ENCODE data around the gene MUC4. TPM values are rescaled to one million over a fixed set of nuclear protein-coding genes. Genes with fewer than 3 reads are reported as not detected.
A peak's percentile ranks its signal among the peaks of the same experiment; 100 is the strongest.

MUC4 gene
- total RNA-seq, 1 donor from 2014 or later, result 1.1 TPM

DNA sequence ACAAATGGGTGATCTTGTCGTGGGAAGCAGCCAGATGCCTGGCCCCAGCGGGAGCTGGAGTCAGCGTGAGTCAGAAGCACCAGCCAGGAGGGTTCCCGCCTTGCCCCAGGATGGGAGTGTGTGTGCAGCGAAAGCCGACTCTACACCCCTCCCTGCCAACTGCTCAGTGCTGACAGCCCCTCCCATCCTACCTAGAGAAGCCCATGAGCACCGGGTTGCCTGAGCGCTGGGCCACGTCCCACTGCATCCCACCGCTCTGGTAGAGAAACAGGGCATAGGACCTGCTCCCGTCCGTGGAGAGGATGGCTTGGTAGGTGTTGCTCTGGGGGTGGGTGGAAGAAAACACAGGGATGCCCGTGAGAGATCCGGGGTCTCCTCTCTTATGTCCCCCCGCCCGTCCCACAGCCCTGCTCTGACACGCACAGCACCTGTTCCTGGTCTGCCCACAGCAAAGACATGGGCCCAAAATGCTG is 42.9 kb downstream of the MUC4 start:
- TF ChIP-seq, protein P1, sequence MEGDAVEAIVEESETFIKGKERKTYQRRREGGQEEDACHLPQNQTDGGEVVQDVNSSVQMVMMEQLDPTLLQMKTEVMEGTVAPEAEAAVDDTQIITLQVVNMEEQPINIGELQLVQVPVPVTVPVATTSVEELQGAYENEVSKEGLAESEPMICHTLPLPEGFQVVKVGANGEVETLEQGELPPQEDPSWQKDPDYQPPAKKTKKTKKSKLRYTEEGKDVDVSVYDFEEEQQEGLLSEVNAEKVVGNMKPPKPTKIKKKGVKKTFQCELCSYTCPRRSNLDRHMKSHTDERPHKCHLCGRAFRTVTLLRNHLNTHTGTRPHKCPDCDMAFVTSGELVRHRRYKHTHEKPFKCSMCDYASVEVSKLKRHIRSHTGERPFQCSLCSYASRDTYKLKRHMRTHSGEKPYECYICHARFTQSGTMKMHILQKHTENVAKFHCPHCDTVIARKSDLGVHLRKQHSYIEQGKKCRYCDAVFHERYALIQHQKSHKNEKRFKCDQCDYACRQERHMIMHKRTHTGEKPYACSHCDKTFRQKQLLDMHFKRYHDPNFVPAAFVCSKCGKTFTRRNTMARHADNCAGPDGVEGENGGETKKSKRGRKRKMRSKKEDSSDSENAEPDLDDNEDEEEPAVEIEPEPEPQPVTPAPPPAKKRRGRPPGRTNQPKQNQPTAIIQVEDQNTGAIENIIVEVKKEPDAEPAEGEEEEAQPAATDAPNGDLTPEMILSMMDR (IDR thresholded peaks at IDR 0.05), result no peak
- ATAC-seq, result peak; percentile 18
- peaks cover 12% of the 10 kb centered on the region for H3K27me3 ChIP-seq

DNA sequence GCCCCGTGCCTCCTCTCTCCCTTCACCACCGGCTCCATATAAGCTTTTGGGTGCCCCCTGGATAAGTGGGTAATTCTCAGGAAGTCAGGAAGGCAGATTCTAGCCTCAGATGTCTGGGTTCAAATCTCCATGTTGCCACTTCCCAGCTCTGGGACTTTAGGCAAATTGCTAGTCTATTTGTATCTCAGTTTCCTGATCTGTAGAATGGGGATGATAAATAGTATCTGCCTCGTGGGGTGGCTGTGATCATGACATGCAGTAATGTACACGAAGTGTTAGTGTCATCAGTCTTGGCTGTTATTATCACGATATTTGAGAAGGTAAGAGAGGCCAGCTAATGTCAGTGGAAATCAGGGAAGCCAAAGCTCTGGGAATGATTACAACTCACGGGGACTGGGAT is 43.3 kb downstream of the MUC4 start:
- no peak overlapping the region for H3K4me3 ChIP-seq
- H3K27ac ChIP-seq, result no peak overlapping the region
- intact Hi-C loops (cut with DNase I), result no loop called here
- H3K27me3 ChIP-seq, result peaks cover 16% of the 10 kb centered on the region
- H3K9me3 ChIP-seq, result no peaks in the 10 kb centered on the region
- H3K36me3 ChIP-seq, result no peaks in the 10 kb centered on the region
- ATAC-seq (no peak), DNase-seq (no peak)
- TF ChIP-seq, protein P1 (IDR thresholded peaks at IDR 0.05), result no peak
- no peaks in the 10 kb centered on the region for H3K4me1 ChIP-seq

More for the DNA sequence above, 42.9 kb downstream of the MUC4 start:
- H3K4me1 ChIP-seq, result no peaks in the 10 kb centered on the region
- no peak overlapping the region for H3K27ac ChIP-seq
- intact Hi-C loops (cut with DNase I), result no loop called here
- no peaks in the 10 kb centered on the region for H3K36me3 ChIP-seq
- H3K9me3 ChIP-seq, result no peaks in the 10 kb centered on the region
- peak; percentile 61 for DNase-seq
- H3K4me3 ChIP-seq, result no peak overlapping the region

DNA sequence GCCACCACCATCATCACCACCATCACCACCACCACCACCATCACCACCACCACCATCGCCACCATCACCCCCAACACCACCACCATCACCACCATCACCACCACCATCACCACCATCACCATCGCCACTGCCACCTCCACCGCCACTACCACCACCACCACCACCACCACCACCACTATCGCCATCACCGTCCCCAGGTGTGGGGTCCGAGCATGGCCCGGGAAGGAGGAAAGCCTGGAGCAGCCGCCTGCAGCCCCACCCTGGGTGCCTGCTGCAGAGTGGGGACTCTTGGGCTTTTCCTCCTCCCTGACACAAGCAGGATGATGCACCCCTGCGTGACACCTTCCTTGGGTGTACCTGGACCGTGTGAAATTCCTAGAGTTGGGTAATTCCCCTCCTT is 43.9 kb downstream of the MUC4 start:
- H3K27ac ChIP-seq, result no peak overlapping the region
- TF ChIP-seq, protein P1 (IDR thresholded peaks at IDR 0.05), result no peak
- H3K9me3 ChIP-seq, result no peaks in the 10 kb centered on the region
- no peak overlapping the region for H3K4me3 ChIP-seq
- H3K4me1 ChIP-seq, result no peaks in the 10 kb centered on the region
- intact Hi-C loops (cut with DNase I), result no loop called here
- no peaks in the 10 kb centered on the region for H3K36me3 ChIP-seq
- DNase-seq, result peak; percentile 39
- no peak for ATAC-seq
- H3K27me3 ChIP-seq, result peaks cover 23% of the 10 kb centered on the region

DNA sequence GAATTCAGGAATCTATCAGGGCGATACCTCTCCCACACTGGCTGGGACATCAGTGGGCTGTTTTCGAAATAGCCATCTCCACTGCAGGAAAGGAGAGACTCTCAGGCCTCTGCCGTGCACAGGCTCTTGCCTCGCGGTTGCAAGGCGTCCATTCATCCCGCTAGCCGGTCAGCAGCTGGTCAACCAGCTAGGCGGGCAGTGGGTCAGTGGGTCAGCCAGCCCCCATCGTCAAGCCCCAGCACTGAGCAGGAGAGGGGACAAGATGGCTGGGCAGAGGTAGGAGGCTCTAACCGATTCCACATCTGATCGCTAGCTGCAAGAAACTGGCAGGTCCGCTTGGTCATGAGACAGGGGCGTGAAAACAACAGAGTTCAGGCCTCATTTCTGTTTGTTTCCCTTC is 45.1 kb downstream of the MUC4 start:
- TF ChIP-seq, protein P1 (IDR thresholded peaks at IDR 0.05), result no peak
- no peaks in the 10 kb centered on the region for H3K9me3 ChIP-seq
- ATAC-seq (no peak), DNase-seq (peak; percentile 42)
- intact Hi-C loops (cut with DNase I), result no loop called here
- no peaks in the 10 kb centered on the region for H3K4me1 ChIP-seq
- H3K4me3 ChIP-seq, result no peak overlapping the region
- no peak overlapping the region for H3K27ac ChIP-seq
- no peaks in the 10 kb centered on the region for H3K36me3 ChIP-seq
- H3K27me3 ChIP-seq, result peaks cover 32% of the 10 kb centered on the region

DNA sequence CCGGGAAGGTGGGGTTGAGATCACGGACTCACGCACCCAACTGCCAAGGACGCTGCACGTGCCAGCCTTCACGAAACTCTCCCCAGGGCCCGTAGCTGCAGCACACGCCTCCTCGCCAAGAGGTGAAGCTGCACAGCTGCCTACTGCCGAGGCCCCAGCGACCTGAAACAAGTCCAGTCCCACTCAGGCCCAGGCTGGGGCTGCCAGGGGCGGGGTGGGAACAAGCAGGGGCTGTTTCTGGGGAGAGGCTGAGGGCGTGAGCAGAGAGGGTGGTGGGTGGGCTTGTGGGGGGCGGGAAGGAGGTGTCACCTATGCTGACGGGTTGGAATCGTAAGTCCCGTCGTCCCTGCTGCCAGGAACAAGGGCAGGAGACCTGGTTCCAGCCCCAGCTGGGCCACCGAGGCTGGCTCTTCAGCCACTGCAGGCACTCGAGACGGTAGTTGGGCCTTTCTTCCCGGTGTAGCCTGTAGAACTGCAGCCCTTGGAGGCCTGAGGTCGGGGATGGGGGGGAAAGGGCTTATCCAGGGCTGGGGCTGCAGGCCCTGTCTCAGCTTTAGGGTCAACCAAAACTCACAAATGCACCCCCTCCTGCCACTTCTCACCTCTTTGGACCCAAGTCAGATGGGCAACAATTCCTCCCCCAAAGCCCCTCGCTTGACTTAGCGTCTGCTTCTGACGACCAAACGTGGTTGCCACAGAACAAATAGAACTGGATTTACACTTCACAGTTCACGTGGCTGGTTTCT is 46.6 kb downstream of the MUC4 start:
- no peak for DNase-seq
- Histone ChIP-seq H3K36me3 (no peaks in the 10 kb centered on the region), H3K27ac (no peak overlapping the region), H3K4me3 (no peak overlapping the region), H3K9me3 (no peaks in the 10 kb centered on the region), H3K4me1 (no peaks in the 10 kb centered on the region), H3K27me3 (peaks cover 43% of the 10 kb centered on the region)
- no peak for ATAC-seq
- intact Hi-C loops (cut with DNase I), result no loop called here
- TF ChIP-seq, protein P1 (IDR thresholded peaks at IDR 0.05), result no peak
